MM.1S (cell line): Measurements from ENCODE around the gene NOS2.

Source experiments
- EZH2 ChIP-seq: fragments of 300-600 bp; sonication (generic); optimal IDR thresholded peaks from 2 replicates; pipeline ENCODE3; 2017; ENCODE audit warnings: low read depth, mild to moderate bottlenecking, antibody characterized with exemption, low read length, mixed read lengths
- EZH2phosphoT487 ChIP-seq: fragments of 300-600 bp; sonication (generic); IDR thresholded peaks from 2 replicates; pipeline ENCODE4 v1.6.1; 2018; ENCODE audit warnings: antibody characterized with exemption, low read length
- TF ChIP-seq, protein P1 (sequence below): fragments of 300-600 bp; sonication (generic); IDR thresholded peaks from 2 replicates; pipeline ENCODE4 v1.5.1; 2016; ENCODE audit warnings: antibody characterized with exemption, low read length, mixed read lengths

DNA sequence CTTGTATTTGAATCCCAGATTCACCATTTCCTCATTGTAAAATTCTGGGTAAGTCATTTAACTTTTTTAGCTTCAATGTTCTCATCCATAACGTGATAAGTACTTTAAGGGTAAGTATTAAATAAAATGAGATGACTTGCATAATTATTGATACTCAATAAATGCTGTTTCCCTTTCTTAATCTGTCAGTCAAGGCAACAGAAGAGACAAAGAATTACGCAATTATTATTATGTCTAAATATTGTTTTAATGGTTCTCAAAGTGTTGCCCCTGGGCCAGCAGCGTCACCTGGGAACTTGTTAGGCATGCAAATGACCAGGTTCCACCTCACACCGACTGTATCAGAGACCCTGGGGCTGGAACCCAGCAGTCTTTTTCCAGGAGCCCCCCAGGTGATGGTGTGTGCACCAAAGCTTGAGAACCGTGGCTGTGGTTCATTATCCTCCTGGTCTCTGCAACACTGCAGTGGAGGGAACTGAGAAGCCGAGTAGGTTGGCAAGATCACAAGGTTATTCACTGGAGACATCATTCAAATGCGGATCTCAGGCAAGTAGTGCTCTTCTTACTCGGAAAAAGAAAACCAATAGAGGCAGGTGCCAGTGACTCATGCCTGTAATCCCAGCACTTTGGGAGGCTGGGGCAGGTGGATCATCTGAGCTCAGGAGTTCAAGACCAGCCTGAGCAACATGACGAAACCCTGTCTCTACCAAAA lies 49.3 kb upstream of the NOS2 start:
- TF ChIP-seq, protein P1, sequence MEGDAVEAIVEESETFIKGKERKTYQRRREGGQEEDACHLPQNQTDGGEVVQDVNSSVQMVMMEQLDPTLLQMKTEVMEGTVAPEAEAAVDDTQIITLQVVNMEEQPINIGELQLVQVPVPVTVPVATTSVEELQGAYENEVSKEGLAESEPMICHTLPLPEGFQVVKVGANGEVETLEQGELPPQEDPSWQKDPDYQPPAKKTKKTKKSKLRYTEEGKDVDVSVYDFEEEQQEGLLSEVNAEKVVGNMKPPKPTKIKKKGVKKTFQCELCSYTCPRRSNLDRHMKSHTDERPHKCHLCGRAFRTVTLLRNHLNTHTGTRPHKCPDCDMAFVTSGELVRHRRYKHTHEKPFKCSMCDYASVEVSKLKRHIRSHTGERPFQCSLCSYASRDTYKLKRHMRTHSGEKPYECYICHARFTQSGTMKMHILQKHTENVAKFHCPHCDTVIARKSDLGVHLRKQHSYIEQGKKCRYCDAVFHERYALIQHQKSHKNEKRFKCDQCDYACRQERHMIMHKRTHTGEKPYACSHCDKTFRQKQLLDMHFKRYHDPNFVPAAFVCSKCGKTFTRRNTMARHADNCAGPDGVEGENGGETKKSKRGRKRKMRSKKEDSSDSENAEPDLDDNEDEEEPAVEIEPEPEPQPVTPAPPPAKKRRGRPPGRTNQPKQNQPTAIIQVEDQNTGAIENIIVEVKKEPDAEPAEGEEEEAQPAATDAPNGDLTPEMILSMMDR = no peak
- no peak for TF ChIP-seq EZH2
- TF ChIP-seq EZH2phosphoT487 = no peak
